ENCODE results near the gene RASD1. TPM values are rescaled to one million over a fixed set of nuclear protein-coding genes. Genes with fewer than 3 reads are reported as not detected.

The RASD1 gene
- total RNA-seq, 4 donors from 2014 or later: 25.5 to 79.9 (median 40.6) TPM

DNA sequence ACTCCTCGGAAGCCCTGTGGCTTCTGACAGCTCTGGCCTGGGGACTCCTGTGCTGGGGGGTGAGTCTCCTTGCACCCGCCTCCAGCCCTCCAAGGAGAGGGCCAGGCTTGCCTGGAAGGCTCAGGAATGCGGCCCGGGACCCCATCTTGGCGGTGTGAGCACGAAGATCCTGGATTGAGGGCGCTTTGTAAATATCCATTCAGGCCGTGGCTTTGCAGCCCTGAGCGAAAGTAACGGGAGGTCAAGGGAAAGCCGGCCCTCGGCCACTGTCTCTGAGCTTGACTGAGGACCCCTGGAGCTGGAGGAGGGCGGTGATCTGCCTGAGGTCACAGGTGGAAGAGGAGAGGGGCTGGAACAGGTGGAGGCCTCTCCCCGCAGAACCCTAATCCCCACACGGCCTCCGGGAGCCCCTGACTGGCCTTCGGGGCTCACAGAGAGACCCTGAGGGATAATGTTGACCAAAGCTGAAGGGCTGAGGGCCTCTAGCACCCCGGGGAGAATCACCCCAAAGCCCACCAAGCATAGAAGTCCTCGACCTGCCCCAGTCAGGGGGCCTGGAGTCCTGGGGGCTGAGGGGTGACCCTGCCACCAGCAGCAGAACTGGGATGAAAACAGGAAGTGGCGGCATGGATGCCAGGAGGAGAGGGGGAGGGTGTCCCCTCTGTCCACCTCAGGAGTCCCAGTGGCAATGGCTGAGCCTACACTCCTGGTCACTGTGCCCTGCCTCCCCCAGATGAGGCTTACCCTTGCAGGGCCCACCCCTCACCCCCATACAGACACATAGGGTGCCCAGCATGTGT, 8.3 kb upstream of the RASD1 start:
- TF ChIP-seq, protein P1, sequence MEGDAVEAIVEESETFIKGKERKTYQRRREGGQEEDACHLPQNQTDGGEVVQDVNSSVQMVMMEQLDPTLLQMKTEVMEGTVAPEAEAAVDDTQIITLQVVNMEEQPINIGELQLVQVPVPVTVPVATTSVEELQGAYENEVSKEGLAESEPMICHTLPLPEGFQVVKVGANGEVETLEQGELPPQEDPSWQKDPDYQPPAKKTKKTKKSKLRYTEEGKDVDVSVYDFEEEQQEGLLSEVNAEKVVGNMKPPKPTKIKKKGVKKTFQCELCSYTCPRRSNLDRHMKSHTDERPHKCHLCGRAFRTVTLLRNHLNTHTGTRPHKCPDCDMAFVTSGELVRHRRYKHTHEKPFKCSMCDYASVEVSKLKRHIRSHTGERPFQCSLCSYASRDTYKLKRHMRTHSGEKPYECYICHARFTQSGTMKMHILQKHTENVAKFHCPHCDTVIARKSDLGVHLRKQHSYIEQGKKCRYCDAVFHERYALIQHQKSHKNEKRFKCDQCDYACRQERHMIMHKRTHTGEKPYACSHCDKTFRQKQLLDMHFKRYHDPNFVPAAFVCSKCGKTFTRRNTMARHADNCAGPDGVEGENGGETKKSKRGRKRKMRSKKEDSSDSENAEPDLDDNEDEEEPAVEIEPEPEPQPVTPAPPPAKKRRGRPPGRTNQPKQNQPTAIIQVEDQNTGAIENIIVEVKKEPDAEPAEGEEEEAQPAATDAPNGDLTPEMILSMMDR (IDR thresholded peaks at IDR 0.05): no peak
- no peak for TF ChIP-seq POLR2A (IDR thresholded peaks at IDR 0.05)
- no peak for DNase-seq (ENCODE audit: low spot score in 2 of 2)
- H3K4me3 ChIP-seq (ENCODE audit: low read depth, poor library complexity, severe bottlenecking): no peak overlapping the region
- 88 to 89% methylated on average over 20 of the region's 20 CpGs for WGBS, 2 donors
- intact Hi-C loops (cut with DNase I; ENCODE audit: low total_unique reads): loop anchor here (10.0 kb wide), 2 partner anchors 120 to 150 kb away; no protein-coding TSS in a partner anchor

DNA sequence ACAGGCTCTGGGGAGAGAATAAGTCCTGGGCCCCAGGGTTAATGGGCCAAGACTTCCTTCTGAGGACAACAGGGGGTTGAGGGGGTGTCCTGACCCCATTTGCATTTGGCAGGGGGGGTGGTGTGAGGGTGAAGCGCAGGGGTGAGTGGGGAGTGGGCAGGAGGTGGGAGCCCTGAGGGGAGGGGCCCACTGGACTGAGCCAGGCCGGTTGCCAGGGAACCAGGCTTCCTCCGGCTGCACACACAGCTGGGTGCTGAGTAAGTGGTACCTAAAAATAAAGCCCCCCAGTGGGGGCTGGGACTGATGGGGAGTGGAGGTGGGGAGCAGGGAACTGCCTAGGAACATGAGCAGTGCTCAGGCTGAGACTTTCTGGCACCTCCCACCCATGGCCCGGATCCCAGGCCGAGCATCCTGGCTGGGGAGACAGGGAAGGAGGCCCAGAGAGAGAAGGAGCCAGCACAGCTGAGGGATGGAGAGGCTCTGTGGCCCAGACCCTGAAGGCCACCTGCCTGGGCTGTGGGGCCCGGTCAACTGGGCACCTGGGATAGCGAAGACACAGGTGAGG, 7.5 kb upstream of the RASD1 start:
- no peak overlapping the region for H3K4me3 ChIP-seq (ENCODE audit: low read depth, poor library complexity, severe bottlenecking)
- intact Hi-C loops (cut with DNase I; ENCODE audit: low total_unique reads): loop anchor here (10.0 kb wide), 2 partner anchors 121 to 149 kb away; no protein-coding TSS in a partner anchor
- WGBS, 2 donors: 57 to 69% methylated on average over 7 of the region's 7 CpGs
- no peak for DNase-seq (ENCODE audit: low spot score in 2 of 2)
- TF ChIP-seq, protein P1 (IDR thresholded peaks at IDR 0.05): no peak
- TF ChIP-seq POLR2A (IDR thresholded peaks at IDR 0.05): no peak

DNA sequence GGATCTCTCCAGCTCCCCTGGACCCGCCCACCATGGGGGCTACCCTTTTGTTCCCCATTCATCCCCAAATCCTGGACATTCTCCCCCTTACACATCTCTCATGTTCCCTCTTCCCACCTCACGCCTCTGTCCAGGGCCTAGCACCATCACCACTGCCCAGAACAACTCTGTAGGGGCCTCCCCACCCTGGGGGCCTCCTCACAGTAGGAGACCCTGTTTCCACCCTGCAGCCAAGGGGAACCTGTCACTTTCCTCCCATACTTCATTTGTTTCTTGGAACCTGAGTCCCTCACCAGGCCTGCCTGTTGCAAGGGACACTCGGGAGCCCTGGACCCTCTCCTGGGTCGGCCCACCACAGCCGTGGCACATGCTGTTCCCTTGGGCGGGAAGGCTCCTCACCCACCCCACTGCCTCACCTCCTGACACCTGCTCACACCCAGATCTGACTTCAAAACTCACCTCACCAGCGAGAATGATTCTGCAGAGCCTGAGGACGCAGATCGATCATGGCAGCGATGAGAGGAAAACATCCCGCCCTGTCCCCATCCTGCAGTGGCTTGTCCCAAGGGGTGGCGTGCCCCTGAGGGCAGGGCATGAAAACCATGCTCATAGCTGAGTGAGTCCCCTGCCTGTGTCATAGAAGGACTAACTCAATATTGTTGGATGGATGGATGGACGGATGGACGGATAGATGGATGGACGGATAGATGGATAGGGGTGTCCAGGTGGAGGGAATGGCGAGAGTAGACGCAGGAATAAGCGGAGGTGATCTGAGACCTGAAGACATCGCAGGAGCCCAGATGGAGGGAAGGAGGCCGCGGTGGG, 6.8 kb upstream of the RASD1 start:
- DNase-seq (ENCODE audit: low spot score in 2 of 2): no peak
- no peak for TF ChIP-seq POLR2A (IDR thresholded peaks at IDR 0.05)
- TF ChIP-seq, protein P1 (IDR thresholded peaks at IDR 0.05): no peak
- no peak overlapping the region for H3K4me3 ChIP-seq (ENCODE audit: low read depth, poor library complexity, severe bottlenecking)
- intact Hi-C loops (cut with DNase I; ENCODE audit: low total_unique reads): loop anchor here (10.0 kb wide), 2 partner anchors 122 to 148 kb away; no protein-coding TSS in a partner anchor
- 78 to 84% methylated on average over 21 of the region's 21 CpGs for WGBS, 2 donors

DNA sequence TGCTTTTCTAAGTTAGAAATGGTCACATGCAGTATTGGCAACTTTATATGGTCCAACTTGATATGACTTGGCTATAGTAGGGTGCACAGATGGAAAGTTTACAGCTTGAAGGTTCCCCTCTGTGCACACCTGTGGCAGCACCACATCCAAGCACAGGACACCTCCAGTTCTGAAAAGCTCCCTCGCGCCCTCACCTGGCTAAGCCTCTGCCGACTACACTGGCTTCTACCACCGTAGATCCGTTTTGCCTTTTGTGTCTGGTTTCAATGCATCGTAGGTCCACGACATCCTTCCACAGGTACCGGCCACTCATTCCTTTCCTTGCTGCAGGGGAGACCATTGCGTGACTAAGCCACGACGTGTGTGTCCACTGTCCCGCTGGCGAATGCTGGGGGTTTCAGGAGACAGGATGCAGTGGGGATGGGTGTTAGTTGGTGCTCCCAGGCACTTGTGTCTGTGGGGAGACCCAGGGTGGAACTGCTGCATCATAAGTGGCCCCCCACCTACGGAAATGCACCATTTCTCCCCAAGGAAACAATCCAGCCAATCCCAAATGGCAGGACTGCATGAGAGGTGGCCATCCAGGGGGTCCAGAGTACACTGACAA, 4.9 kb upstream of the RASD1 start:
- no peak overlapping the region for H3K4me3 ChIP-seq (ENCODE audit: low read depth, poor library complexity, severe bottlenecking)
- 60 to 66% methylated on average over 14 of the region's 14 CpGs for WGBS, 2 donors
- TF ChIP-seq, protein P1 (IDR thresholded peaks at IDR 0.05): no peak
- no peak for TF ChIP-seq POLR2A (IDR thresholded peaks at IDR 0.05)
- intact Hi-C loops (cut with DNase I; ENCODE audit: low total_unique reads): loop anchor here (10.0 kb wide), 2 partner anchors 124 to 146 kb away; no protein-coding TSS in a partner anchor
- DNase-seq (ENCODE audit: low spot score in 2 of 2): no peak

DNA sequence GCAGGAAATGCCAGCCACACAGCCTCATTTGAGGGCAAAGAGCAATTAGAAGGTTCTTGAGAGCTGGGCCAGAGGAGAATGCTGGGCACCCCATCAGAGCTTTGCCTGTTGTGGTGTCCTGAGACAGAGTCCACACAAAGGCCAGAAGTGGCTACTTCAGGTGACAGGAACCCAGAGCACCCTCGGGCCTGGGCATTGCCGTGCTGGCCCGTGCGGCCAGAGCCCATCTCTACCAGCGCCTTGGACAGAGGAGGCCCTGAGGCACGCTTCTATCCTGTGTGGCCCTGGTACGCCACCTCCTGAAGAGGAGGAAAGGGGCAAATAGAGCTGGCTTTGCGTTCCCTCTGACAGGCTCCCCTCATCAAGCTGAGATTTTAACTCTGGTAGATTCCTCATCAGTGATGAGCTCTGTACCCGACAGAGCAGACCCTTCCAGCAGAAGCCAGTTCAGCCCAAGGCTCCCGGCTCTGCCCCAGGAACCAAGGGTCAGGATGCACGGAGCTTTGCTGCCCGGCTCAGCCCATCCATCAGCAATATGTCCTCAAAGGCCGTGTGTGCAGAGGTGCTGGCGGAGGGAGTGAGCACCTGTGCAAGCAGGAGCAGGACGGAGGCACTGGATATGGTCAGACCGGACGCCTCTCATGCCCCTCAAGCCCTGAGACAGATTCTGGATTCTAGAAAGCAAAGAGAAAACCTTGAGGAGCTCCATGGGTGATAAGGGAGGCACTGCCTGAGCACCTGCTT, 3.4 kb upstream of the RASD1 start:
- H3K4me3 ChIP-seq (ENCODE audit: low read depth, poor library complexity, severe bottlenecking): no peak overlapping the region
- TF ChIP-seq POLR2A (IDR thresholded peaks at IDR 0.05): no peak
- TF ChIP-seq, protein P1 (IDR thresholded peaks at IDR 0.05): no peak
- no peak for DNase-seq (ENCODE audit: low spot score in 2 of 2)
- 85 to 86% methylated on average over 16 to 17 of the region's 17 CpGs for WGBS, 2 donors
- intact Hi-C loops (cut with DNase I; ENCODE audit: low total_unique reads): loop anchor here (5.0 to 10.0 kb wide), 3 partner anchors 125 to 145 kb away; no protein-coding TSS in a partner anchor

Data from lower leg skin (tissue), 4 donors.